ENCODE results near the gene PRDX6.
"Not testable (repeated sequence)": the region's sequence is repeated elsewhere in the genome, so short reads cannot be mapped to it uniquely, and the experiment has no call there.

PRDX6 gene

GRCh38 chr1:173477286-173478093, at the start of gene PRDX6:
Gene PRDX6, plus strand, starts transcription at chr1:173477335. Its CDS starts 63 bp downstream, at chr1:173477398.
- DNase-seq = no peak

- peak; percentile 77 for DNase-seq
These were observed 47.4 kb upstream of the PRDX6 start for GRCh38 chr1:173429471-173430402.

- DNase-seq = no peak
These were observed 46.3 kb upstream of the PRDX6 start for GRCh38 chr1:173430677-173431303.

- DNase-seq = peak; percentile 96
These were observed 45.7 kb upstream of the PRDX6 start for GRCh38 chr1:173431304-173432045.

- DNase-seq = no peak
These were observed 44.8 kb upstream of the PRDX6 start for GRCh38 chr1:173432331-173432730.

- DNase-seq = no peak
These were observed 43.3 kb upstream of the PRDX6 start for GRCh38 chr1:173433751-173434326.

- DNase-seq = no peak
These were observed 40.2 kb upstream of the PRDX6 start for GRCh38 chr1:173436841-173437428.

GRCh38 chr1:173438675-173439074, 38.5 kb upstream of the PRDX6 start:
- no peak for DNase-seq

- no peak for DNase-seq
These were observed 36.7 kb upstream of the PRDX6 start for GRCh38 chr1:173440430-173440829.

GRCh38 chr1:173444757-173445156, 32.4 kb upstream of the PRDX6 start:
- no peak for DNase-seq

GRCh38 chr1:173445164-173445563, 32.0 kb upstream of the PRDX6 start:
- no peak for DNase-seq

- DNase-seq = no peak
These were observed 31.5 kb upstream of the PRDX6 start for GRCh38 chr1:173445656-173446055.

- DNase-seq = no peak
These were observed 29.9 kb upstream of the PRDX6 start for GRCh38 chr1:173447224-173447623.

GRCh38 chr1:173448945-173449344, 28.2 kb upstream of the PRDX6 start:
- no peak for DNase-seq

GRCh38 chr1:173451981-173452380, 25.2 kb upstream of the PRDX6 start:
- no peak for DNase-seq

GRCh38 chr1:173453982-173454381, 23.2 kb upstream of the PRDX6 start:
- DNase-seq = no peak

- DNase-seq = no peak
These were observed 22.1 kb upstream of the PRDX6 start for GRCh38 chr1:173454966-173455524.

GRCh38 chr1:173459885-173460284, 17.2 kb upstream of the PRDX6 start:
- no peak for DNase-seq

- not testable (repeated sequence) for DNase-seq
These were observed 14.5 kb upstream of the PRDX6 start for GRCh38 chr1:173462666-173463065.

- not testable (repeated sequence) for DNase-seq
These were observed 12.9 kb upstream of the PRDX6 start for GRCh38 chr1:173464185-173464584.

- DNase-seq = no peak
These were observed 9.7 kb upstream of the PRDX6 start for GRCh38 chr1:173467426-173467825.
